ENCODE data around the gene UBAC2.

The UBAC2 gene

DNA sequence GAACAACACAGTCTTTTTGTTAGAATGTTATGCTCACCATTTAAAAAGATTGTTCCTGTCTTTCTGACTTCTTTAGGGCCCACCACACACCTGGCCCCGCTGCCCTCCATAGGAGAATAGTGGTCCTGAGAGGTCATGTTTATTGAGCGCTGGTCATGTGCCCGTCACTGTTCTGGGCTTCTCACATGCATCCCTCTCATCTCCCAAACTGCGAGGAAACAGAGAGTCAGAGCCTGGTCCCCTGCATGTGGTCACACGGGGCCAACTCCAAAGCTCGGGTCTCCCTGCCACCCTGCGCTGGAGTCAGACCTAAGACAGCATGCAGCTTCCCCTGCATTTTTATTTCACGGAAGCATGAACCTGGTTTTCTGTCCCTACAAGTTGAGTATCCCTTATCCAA lies 177.0 kb downstream of the UBAC2 start:
- H3K27ac ChIP-seq: no peak overlapping the region
- TF ChIP-seq ZFX (IDR thresholded peaks at IDR 0.05): no peak
- TF ChIP-seq, protein P1, sequence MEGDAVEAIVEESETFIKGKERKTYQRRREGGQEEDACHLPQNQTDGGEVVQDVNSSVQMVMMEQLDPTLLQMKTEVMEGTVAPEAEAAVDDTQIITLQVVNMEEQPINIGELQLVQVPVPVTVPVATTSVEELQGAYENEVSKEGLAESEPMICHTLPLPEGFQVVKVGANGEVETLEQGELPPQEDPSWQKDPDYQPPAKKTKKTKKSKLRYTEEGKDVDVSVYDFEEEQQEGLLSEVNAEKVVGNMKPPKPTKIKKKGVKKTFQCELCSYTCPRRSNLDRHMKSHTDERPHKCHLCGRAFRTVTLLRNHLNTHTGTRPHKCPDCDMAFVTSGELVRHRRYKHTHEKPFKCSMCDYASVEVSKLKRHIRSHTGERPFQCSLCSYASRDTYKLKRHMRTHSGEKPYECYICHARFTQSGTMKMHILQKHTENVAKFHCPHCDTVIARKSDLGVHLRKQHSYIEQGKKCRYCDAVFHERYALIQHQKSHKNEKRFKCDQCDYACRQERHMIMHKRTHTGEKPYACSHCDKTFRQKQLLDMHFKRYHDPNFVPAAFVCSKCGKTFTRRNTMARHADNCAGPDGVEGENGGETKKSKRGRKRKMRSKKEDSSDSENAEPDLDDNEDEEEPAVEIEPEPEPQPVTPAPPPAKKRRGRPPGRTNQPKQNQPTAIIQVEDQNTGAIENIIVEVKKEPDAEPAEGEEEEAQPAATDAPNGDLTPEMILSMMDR (conservative IDR thresholded peaks at IDR 0.05): no peak

DNA sequence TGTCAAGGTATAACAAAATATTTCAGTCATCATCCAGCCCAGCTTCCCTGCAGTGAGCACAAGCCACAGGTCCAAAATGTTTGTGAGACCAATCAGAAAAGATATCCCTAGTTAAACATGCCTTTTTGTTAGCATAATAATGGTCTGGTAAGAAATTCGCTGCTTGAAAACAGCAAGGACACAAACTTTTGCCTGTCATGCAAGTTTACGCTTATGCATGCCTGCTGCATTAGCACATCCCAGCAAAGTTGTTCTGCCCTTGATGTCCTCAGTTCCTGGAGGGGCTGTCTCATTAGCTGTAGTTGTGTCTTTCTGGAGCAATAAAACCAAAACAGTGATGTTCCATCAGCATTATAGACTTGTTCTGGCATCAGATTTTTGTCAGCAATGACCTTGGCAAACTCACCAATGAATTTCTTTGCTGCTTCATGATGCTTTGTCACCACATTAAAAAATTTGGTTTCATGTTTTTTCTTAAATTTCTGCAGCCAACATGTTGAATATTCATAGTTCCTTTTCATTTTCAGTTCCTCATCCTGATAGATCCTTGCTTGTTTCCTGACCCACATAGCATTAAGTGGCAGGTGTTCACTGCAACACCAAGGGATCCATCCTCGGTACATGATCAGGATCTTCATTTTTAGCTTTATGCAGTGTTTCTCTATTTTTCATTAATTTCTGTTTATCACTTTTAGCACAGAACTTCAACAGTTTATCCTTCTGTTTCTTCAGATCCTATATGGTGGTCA lies 178.5 kb downstream of the UBAC2 start:
- H3K27ac ChIP-seq: no peak overlapping the region
- TF ChIP-seq ZFX (IDR thresholded peaks at IDR 0.05): no peak
- TF ChIP-seq, protein P1 (conservative IDR thresholded peaks at IDR 0.05): no peak

- H3K27ac ChIP-seq: no peak overlapping the region
- TF ChIP-seq, protein P1 (conservative IDR thresholded peaks at IDR 0.05): no peak
- no peak for TF ChIP-seq ZFX (IDR thresholded peaks at IDR 0.05)
These were observed 179.5 kb downstream of the UBAC2 start for GRCh38 chr13:99379856-99380801.

- no peak overlapping the region for H3K27ac ChIP-seq
- TF ChIP-seq, protein P1 (conservative IDR thresholded peaks at IDR 0.05): no peak
- TF ChIP-seq ZFX (IDR thresholded peaks at IDR 0.05): no peak
These were observed 180.4 kb downstream of the UBAC2 start for GRCh38 chr13:99380921-99381645.

DNA sequence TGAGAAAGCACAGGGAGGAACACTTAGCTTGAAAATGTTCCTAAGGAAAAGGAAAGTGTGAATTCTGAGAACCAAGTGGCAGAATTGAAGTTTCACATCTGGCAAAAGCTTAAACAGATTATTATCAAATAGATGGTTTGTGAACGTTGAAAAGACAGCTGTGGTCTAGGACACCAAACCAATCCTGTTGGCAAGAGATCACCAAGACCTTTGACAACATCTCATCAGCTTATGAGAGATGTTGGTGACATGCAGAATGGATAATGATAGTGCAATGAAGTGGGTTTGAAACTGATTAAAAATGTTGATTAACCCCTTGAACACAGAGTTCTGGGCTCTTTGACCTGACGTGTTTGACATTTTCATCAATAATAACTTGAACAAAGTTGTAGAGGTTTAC lies 181.1 kb downstream of the UBAC2 start:
- no peak for TF ChIP-seq ZFX (IDR thresholded peaks at IDR 0.05)
- TF ChIP-seq, protein P1 (conservative IDR thresholded peaks at IDR 0.05): no peak
- no peak overlapping the region for H3K27ac ChIP-seq

GRCh38 chr13:99382428-99383133 lies 181.9 kb downstream of the UBAC2 start:
- H3K27ac ChIP-seq: no peak overlapping the region
- TF ChIP-seq ZFX (IDR thresholded peaks at IDR 0.05): no peak
- TF ChIP-seq, protein P1 (conservative IDR thresholded peaks at IDR 0.05): no peak
